ENCODE results near the gene TADA2B. TPM values are rescaled to one million over a fixed set of nuclear protein-coding genes. Genes with fewer than 3 reads are reported as not detected.

Gene TADA2B
- total and polyA plus RNA-seq, 2 of the 4 experiments (the other 2 are of a cell fraction) = 6.1 to 8.6 TPM

- no peak overlapping the region for H3K14ac ChIP-seq (replicated peaks; ENCODE audit: low read depth, low read length)
- BruUV-seq (replicated peaks) = no TSS peak
- TF ChIP-seq BHLHE40 (IDR thresholded peaks at IDR 0.05; ENCODE audit: low read depth, low read length) = no peak
- TF ChIP-seq CTCF (conservative IDR thresholded peaks at IDR 0.05; ENCODE audit: low read depth, low read length) = no peak
- no peak for TF ChIP-seq MAFK (IDR thresholded peaks at IDR 0.05; ENCODE audit: low read depth, low read length)
- no peak for TF ChIP-seq SMC3 (IDR thresholded peaks at IDR 0.05; ENCODE audit: low read depth, low read length)
- no peak for TF ChIP-seq RFX5 (IDR thresholded peaks at IDR 0.05; ENCODE audit: low read depth, low read length)
- no peak for TF ChIP-seq CHD1 (IDR thresholded peaks at IDR 0.05; ENCODE audit: low read depth, low read length)
- no peak for TF ChIP-seq FOS (IDR thresholded peaks at IDR 0.05; ENCODE audit: low read depth, low read length)
- no peak for TF ChIP-seq NFE2L2 (IDR thresholded peaks at IDR 0.05; ENCODE audit: low read depth, low read length)
- no peak for TF ChIP-seq RCOR1 (IDR thresholded peaks at IDR 0.05; ENCODE audit: insufficient replicate concordance, low read length)
- TF ChIP-seq CEBPB (IDR thresholded peaks at IDR 0.05; ENCODE audit: low read depth, low read length) = no peak
- no peaks in the 10 kb centered on the region for H3K27me3 ChIP-seq (ENCODE audit: control insufficient read depth, insufficient read depth, low read length)
- no peak overlapping the region for H3K4me2 ChIP-seq (ENCODE audit: low read depth, low read length)
- no peak overlapping the region for H3K27ac ChIP-seq (ENCODE audit: insufficient read depth, low read length)
- no peak overlapping the region for H3K4me3 ChIP-seq (ENCODE audit: insufficient read depth, low read depth, low read length)
- H2BK20ac ChIP-seq (ENCODE audit: low read depth, low read length) = no peak overlapping the region
- H4K8ac ChIP-seq (ENCODE audit: low read depth in 2 of 2, low read length in 2 of 2) = no peak overlapping the region
- CTCF ChIA-PET = no interaction called here
- H3K79me1 ChIP-seq (ENCODE audit: low read depth in 1 of 2, low read length in 2 of 2) = peaks cover 10 to 29% of the 10 kb centered on the region in 2 experiments
- no peak overlapping the region for H2BK5ac ChIP-seq (ENCODE audit: low read depth, low read length, poor library complexity, severe bottlenecking)
- H3K9me1 ChIP-seq (ENCODE audit: insufficient read depth, low read length) = no peaks in the 10 kb centered on the region; the same call in 1 of the 2 replicates
- no peak for DNase-seq
- no peak overlapping the region for H4K5ac ChIP-seq (ENCODE audit: low read depth, low read length)
- H3K4ac ChIP-seq (ENCODE audit: low read depth, low read length) = no peak overlapping the region
- H2BK15ac ChIP-seq (ENCODE audit: low read depth, low read length) = no peak overlapping the region
- H3K56ac ChIP-seq (ENCODE audit: extremely low read depth, insufficient read depth, low read length) = no peak overlapping the region
- H3K9me3 ChIP-seq (ENCODE audit: control insufficient read depth, insufficient read depth, low read length) = no peaks in the 10 kb centered on the region
- no peak overlapping the region for H2BK120ac ChIP-seq (ENCODE audit: low read depth, low read length)
- dilution Hi-C loops (cut with HindIII; ENCODE audit: low sequenced_read_pairs, unreplicated experiment) = no loop called here
- no peak overlapping the region for H3K18ac ChIP-seq (ENCODE audit: low read depth, low read length)
- no peak overlapping the region for H2AFZ ChIP-seq (replicated peaks; ENCODE audit: low read length, poor library complexity)
- POLR2A ChIA-PET (ENCODE audit: unreplicated experiment) = no interaction called here
- no peak overlapping the region for H4K91ac ChIP-seq (ENCODE audit: insufficient read depth, low read depth, low read length)
- ATAC-seq (ENCODE audit: low read depth) = no peak
- peaks cover 46% of the 10 kb centered on the region for H3K36me3 ChIP-seq (ENCODE audit: control insufficient read depth, insufficient read depth, low read length)
- H3K23ac ChIP-seq (ENCODE audit: low read depth, low read length) = no peak overlapping the region
- in situ Hi-C loops (cut with MboI; ENCODE audit: low sequenced_read_pairs) = no loop called here
- intact Hi-C loops (cut with micrococcal nuclease) = no loop called here
- WGBS, 2 experiments (ENCODE audit: extremely low coverage in 2 of 2, insufficient read length in 1 of 2) = no CpG with 5 or more reads among the region's 4 CpGs
- peaks cover 2% of the 10 kb centered on the region; the same call in 1 of the 2 replicates for H3K4me1 ChIP-seq (ENCODE audit: control insufficient read depth, insufficient read depth, low read length)
- no peaks in the 10 kb centered on the region for H4K20me1 ChIP-seq (ENCODE audit: insufficient read depth, low read length)
- H2AK9ac ChIP-seq (replicated peaks; ENCODE audit: low read depth, low read length, poor library complexity) = no peak overlapping the region
- H2AK5ac ChIP-seq (ENCODE audit: low read depth, low read length) = no peak overlapping the region
- H3K9ac ChIP-seq (ENCODE audit: low read depth, low read length) = no peak overlapping the region
Measured at GRCh38 chr4:7004331-7004730, 38.8 kb upstream of the TADA2B start.

Data from IMR-90 (cell line).